ENCODE results near the gene TMBIM1. TPM values are rescaled to one million over a fixed set of nuclear protein-coding genes. Genes with fewer than 3 reads are reported as not detected.

Gene TMBIM1
- total RNA-seq, 1 experiment from 2014 or later = 187 TPM

- peak within 1 kb of the TSS; percentile 79 for H2AFZ ChIP-seq
- peaks cover 31% of the 10 kb centered on the region for H3F3A ChIP-seq (ENCODE audit: insufficient read depth, low read depth)
- H3K9me3 ChIP-seq (ENCODE audit: insufficient read depth, low read depth) = no peaks in the 10 kb centered on the region
- H3K36me3 ChIP-seq (ENCODE audit: low read depth) = peaks cover 12% of the 10 kb centered on the region
- H3K27me3 ChIP-seq (ENCODE audit: insufficient read depth, low read depth) = no peaks in the 10 kb centered on the region
- peak within 1 kb of the TSS; percentile 97 for H3K4me2 ChIP-seq
- TF ChIP-seq EZH2 (IDR thresholded peaks at IDR 0.05; ENCODE audit: low read depth) = no peak
- no peak; the same call in 1 of the 2 replicates for TF ChIP-seq CTCF (conservative IDR thresholded peaks at IDR 0.05)
- H3K4me3 ChIP-seq = peak within 1 kb of the TSS; percentile 91
- intact Hi-C loops (cut with micrococcal nuclease; ENCODE audit: unreplicated experiment) = loop anchor here (1.0 to 10.0 kb wide), 4 partner anchors 83 to 577 kb away; partner anchors contain the start of genes BCS1L, CATIP and ZNF142
- H4K20me1 ChIP-seq (ENCODE audit: insufficient read depth) = peaks cover 27% of the 10 kb centered on the region
- peak; percentile 94 to 100 for DNase-seq
- ChIA-PET POLR2A (ENCODE audit: unreplicated experiment) (interaction anchor here (0.6 to 1.6 kb wide), 5 partner anchors 17 to 453 kb away, joined by 3 to 13 read pairs (median 6); no protein-coding TSS in a partner anchor), CTCF (interaction anchor here (0.9 to 1.0 kb wide), 2 partner anchors 126 to 196 kb away, joined by 3 read pairs; no protein-coding TSS in a partner anchor)
- peaks cover 39% of the 10 kb centered on the region for H3K4me1 ChIP-seq (replicated peaks; ENCODE audit: insufficient read depth)
- H3K9me2 ChIP-seq (ENCODE audit: insufficient read depth) = no peaks in the 10 kb centered on the region
- H3K27ac ChIP-seq = peak within 1 kb of the TSS; percentile 54
- no TSS peak for BruUV-seq (replicated peaks)
- peaks cover 52% of the 10 kb centered on the region for H3K79me2 ChIP-seq (ENCODE audit: low read depth)
Observed at GRCh38 chr2:218269900-218270720, 22.2 kb downstream of the TMBIM1 start, which contains the start of the genes AAMP and PNKD. AAMP (minus strand) TSS chr2:218270137; CDS start chr2:218270086, 51 bp downstream. PNKD (plus strand) TSS chr2:218270519; CDS start chr2:218270536, 17 bp downstream.

- no peak overlapping the region for H3K4me2 ChIP-seq
- peaks cover 7% of the 10 kb centered on the region; the same call in 1 of the 2 replicates for H3K36me3 ChIP-seq (ENCODE audit: low read depth)
- no TSS peak for BruUV-seq (replicated peaks)
- H3K4me1 ChIP-seq (replicated peaks; ENCODE audit: insufficient read depth) = peaks cover 15% of the 10 kb centered on the region
- intact Hi-C loops (cut with micrococcal nuclease; ENCODE audit: unreplicated experiment) = no loop called here
- H3K9me3 ChIP-seq (ENCODE audit: insufficient read depth, low read depth) = no peaks in the 10 kb centered on the region
- ChIA-PET CTCF (no interaction called here), POLR2A (ENCODE audit: unreplicated experiment) (interaction anchor here (0.6 kb wide), 1 partner anchor 405 kb away, joined by 7 read pairs; no protein-coding TSS in a partner anchor)
- H3K79me2 ChIP-seq (ENCODE audit: low read depth) = peaks cover 49% of the 10 kb centered on the region
- H3K4me3 ChIP-seq = no peak overlapping the region
- no peaks in the 10 kb centered on the region for H3K9me2 ChIP-seq (ENCODE audit: insufficient read depth)
- H3F3A ChIP-seq (ENCODE audit: insufficient read depth, low read depth) = peaks cover 13% of the 10 kb centered on the region; the same call in 1 of the 2 replicates
- TF ChIP-seq EZH2 (IDR thresholded peaks at IDR 0.05; ENCODE audit: low read depth) (no peak), CTCF (conservative IDR thresholded peaks at IDR 0.05) (no peak)
- peaks cover 27% of the 10 kb centered on the region for H4K20me1 ChIP-seq (ENCODE audit: insufficient read depth)
- no peaks in the 10 kb centered on the region for H3K27me3 ChIP-seq (ENCODE audit: insufficient read depth, low read depth)
- no peak overlapping the region for H2AFZ ChIP-seq
- H3K27ac ChIP-seq = no peak overlapping the region
- no peak for DNase-seq
Observed at GRCh38 chr2:218267259-218267658, 25.0 kb downstream of the TMBIM1 start.

- Histone ChIP-seq H4K20me1 (ENCODE audit: insufficient read depth) (peaks cover 27% of the 10 kb centered on the region), H3F3A (ENCODE audit: insufficient read depth, low read depth) (peaks cover 6% of the 10 kb centered on the region; the same call in 1 of the 2 replicates), H3K36me3 (ENCODE audit: low read depth) (peaks cover 7% of the 10 kb centered on the region; the same call in 1 of the 2 replicates), H3K79me2 (ENCODE audit: low read depth) (peaks cover 41% of the 10 kb centered on the region), H3K4me1 (replicated peaks; ENCODE audit: insufficient read depth) (peaks cover 7% of the 10 kb centered on the region), H3K4me3 (no peak overlapping the region), H3K27me3 (ENCODE audit: insufficient read depth, low read depth) (no peaks in the 10 kb centered on the region), H3K4me2 (no peak overlapping the region), H3K9me3 (ENCODE audit: insufficient read depth, low read depth) (no peaks in the 10 kb centered on the region), H3K9me2 (ENCODE audit: insufficient read depth) (no peaks in the 10 kb centered on the region), H3K27ac (no peak overlapping the region), H2AFZ (no peak overlapping the region)
- TF ChIP-seq EZH2 (IDR thresholded peaks at IDR 0.05; ENCODE audit: low read depth) = no peak
- no peak for TF ChIP-seq CTCF (conservative IDR thresholded peaks at IDR 0.05)
- DNase-seq = no peak
- ChIA-PET CTCF (no interaction called here), POLR2A (ENCODE audit: unreplicated experiment) (interaction anchor here (0.6 kb wide), 1 partner anchor 404 kb away, joined by 7 read pairs; no protein-coding TSS in a partner anchor)
- no TSS peak for BruUV-seq (replicated peaks)
- intact Hi-C loops (cut with micrococcal nuclease; ENCODE audit: unreplicated experiment) = no loop called here
Observed at GRCh38 chr2:218266316-218266979, 25.9 kb downstream of the TMBIM1 start.
